Left forelimb (tissue), 1 donor: ENCODE results near the gene HAUS5.
"Not testable (repeated sequence)": the region's sequence is repeated elsewhere in the genome, so short reads cannot be mapped to it uniquely, and the experiment has no call there.

Source experiments
- DNase-seq: peaks from one replicate; pipeline ENCODE4 v3.0.0-alpha.2; 2018; ENCODE audit warnings: low spot score

The HAUS5 gene

DNA sequence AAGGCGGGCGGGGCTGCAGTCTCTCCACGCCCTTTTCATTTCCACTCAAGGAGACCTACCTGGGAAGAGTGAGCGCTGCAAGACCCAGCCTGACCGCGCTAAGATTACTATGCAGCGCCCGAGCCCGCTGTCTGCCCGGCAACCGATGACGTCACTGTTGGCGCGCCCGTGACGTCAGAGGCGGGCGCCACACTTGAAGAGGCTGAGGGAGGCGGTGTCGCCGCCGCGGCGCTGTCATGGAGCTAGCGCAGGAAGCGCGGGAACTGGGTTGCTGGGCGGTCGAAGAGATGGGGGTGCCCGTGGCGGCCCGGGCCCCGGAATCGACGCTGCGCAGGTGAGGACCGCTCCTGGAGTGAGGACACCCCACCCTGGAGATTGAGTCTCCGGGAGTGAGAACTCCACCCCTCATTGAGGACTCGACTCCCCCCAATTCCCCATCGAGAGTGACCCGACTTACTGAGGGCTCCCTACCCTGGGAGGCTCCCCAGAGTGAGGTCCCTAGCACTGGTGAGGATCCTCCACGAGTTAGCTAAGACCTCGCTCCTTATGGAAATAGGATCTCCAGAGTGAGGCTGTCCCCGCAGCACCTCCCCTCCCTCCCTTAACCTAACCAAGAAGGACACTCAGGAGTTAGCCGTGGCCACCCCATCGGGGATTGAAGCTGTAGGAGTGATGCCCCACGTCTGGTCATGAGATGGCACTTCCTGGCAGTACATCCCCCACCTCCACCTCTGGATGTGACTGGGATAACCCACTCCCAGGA lies at the start of gene HAUS5:
TSS of gene HAUS5 (plus strand) at position 177 of the 763 bp plus-strand sequence. CDS start at position 237, 60 bp downstream.
- DNase-seq: peak; percentile 97

- no peak for DNase-seq
Observed at GRCh38 chr19:35562776-35563175, 49.8 kb upstream of the HAUS5 start.

DNA sequence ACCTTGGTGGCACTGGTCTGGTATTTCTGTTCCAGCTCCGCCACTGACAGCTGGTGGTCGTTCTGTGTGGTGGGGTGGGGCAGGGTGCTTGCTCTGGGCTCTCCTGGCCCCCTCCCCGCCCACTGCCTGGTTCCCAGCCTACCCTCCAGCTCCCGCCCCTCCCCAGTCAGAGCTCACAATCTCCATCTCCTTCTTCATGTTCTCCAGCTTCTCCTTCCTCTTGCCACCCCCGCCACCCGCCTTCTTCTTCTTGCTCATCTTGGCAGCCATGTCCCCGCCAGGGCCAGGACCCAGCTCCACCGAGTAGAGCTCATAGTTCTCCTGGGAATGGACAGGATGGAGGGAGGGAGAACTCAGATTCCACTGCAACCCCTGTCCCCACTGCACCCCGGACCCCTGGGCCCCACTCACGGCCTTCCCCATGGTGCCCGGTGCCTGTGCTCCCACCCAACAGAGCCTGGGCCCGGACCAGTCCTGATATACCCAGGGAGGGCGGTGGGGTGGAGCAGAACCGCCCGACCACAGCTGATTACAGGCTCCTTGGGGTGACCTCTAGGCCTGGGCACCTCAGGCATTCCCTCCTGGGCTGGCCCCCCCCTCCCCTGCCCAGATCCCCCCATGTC lies 49.2 kb upstream of the HAUS5 start, which contains the start of gene ATP4A:
TSS of gene ATP4A (minus strand) at position 452 of the 623 bp plus-strand sequence. CDS start at position 423, 29 bp downstream.
- DNase-seq: no peak

DNA sequence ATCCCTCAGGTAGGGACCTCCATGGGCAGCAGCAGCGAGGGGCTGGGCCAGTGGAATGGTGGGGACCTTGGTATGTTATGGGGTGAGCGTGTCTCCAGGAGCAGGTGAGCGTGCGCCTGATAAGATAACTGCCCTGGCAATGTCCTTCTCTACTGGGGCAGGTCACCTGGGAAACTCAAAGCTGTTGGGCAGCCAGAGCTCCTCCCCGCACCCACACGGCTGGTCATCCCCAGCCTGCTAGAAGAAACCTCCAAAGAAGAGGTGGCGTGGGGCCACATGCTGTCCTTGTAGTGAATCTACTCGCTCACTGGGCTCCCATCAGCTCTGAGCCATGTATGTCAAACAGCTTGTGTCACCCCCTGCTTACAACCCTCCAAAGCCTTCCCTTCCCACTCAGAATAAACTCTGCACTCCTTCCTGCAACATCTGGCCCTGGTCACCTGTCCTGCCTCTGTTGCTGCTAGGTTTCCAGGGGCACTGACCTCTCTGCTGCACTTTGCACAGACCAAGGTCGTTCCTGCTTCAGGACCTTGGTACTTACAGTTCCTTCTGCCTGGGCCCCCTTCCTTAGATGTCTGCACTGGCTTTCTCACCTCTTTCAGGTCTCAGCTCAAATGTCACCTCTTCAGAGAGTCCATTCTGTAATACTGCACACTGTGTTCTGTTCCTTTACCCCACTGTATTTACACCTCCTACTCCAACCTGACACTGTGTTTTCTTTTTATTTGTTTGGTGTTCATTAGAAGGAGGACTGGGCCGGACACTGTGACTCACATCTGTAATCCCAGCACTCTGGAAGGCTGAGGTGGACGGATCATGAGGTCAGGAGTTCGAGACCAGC lies 47.3 kb upstream of the HAUS5 start:
- DNase-seq: peak; percentile 12

DNA sequence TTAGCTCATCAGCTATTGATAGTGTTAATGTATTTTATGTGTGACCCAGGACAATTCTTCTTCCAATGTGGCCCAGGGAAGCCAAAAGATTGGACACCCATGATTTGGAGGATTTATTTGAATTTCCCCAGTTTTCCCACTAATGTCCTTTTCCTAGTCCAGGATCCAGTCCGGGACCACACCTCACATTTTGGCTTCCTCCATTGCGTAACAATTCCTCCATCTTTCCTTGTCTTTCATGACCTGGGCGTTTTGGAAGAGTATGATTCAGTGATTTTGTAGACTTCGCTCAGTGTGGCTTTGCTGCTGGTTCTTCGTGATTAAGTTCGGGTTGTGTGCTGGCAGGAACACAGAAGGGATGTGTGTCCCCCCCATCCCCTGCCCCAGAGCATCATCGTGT lies 45.8 kb upstream of the HAUS5 start:
- DNase-seq: no peak

- peak; percentile 45 for DNase-seq
Observed at GRCh38 chr19:35569281-35569781, 43.2 kb upstream of the HAUS5 start.

GRCh38 chr19:35571406-35571965 lies 41.0 kb upstream of the HAUS5 start:
- no peak for DNase-seq

DNA sequence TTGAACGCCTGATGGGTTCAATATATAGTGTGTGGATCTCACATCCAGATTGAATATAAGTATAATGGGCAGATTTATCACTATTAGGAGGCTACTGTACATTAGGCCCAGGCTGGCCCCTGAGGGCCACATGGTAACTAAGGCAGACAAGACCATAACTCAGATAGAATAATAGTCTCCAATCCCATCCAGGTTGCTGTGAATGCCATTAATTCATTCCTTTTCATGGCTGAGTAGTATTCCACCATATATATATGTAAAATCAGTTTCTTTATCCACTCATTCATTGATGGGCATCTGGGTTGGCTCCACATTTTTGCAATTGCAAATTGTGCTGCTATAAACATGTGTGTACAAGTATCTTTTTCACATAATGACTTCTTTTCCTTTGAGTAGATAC lies 34.6 kb upstream of the HAUS5 start:
- no peak for DNase-seq

GRCh38 chr19:35578707-35579106 lies 33.8 kb upstream of the HAUS5 start:
- no peak for DNase-seq

DNA sequence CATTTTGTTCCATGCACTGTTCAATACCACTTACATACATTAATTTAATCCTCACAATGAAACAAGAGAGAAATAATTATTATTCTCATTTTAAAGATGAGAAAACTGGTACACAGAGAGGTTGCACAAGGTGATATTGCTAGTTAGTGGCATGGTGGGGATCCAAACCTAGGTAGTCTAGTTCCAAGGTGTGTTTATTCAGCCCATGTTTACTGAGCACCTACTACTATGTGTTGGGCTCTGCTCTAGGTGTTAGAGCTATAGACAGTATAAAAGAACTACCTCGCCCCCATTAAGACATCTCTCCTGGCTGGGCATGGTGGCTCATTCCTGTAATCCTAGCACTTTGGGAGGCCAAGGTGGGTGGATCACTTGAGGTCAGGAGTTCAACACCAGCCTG lies 29.8 kb upstream of the HAUS5 start:
- no peak for DNase-seq

- DNase-seq: no peak
Observed at GRCh38 chr19:35585848-35586247, 26.7 kb upstream of the HAUS5 start, which contains the start of gene PMIS2. Gene PMIS2, plus strand, starts transcription at chr19:35586173. Its CDS starts 87 bp downstream, at chr19:35586260.

DNA sequence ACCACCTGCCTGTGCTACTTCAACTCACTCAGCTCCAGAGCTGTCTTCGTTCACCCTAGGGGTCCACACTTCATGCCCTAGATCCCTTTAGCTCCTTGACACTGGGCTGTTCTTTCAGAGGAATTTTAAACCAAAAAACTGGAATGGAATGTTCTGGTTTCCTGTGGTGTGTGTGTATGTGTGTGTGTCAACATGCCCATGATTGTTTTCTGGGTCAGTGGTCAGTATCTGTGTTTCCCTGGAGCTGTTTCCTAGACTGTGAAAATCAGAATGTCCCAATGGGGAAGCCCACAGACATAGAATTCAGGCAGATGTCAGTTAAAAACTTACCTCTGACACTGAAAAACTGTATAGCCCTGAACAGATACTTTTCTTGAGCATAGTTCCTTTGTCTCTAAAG lies 25.2 kb upstream of the HAUS5 start:
- DNase-seq: no peak

DNA sequence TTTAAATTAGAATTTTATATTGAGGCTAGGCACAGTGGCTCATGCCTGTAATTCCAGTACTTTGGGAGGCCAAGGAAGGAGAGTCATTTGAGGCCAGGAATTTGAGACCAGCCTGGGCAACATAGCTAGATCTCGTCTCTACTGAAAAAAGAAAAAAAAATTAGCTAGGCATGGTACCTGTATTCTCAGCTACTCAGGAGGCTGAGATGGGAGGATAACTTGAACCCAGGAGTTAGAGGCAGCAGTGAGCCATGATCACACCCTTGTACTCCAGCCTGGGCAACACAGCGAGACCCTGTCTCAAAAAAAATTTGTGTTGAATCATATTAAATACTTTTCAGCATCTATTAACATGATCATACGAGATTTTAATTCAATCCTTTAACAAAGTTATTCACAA lies 21.7 kb upstream of the HAUS5 start:
- DNase-seq: no peak

- no peak for DNase-seq
Observed at GRCh38 chr19:35592226-35592625, 20.3 kb upstream of the HAUS5 start.

GRCh38 chr19:35595026-35595425 lies 17.5 kb upstream of the HAUS5 start:
- DNase-seq: not testable (repeated sequence)

GRCh38 chr19:35595928-35596327 lies 16.6 kb upstream of the HAUS5 start:
- DNase-seq: no peak

DNA sequence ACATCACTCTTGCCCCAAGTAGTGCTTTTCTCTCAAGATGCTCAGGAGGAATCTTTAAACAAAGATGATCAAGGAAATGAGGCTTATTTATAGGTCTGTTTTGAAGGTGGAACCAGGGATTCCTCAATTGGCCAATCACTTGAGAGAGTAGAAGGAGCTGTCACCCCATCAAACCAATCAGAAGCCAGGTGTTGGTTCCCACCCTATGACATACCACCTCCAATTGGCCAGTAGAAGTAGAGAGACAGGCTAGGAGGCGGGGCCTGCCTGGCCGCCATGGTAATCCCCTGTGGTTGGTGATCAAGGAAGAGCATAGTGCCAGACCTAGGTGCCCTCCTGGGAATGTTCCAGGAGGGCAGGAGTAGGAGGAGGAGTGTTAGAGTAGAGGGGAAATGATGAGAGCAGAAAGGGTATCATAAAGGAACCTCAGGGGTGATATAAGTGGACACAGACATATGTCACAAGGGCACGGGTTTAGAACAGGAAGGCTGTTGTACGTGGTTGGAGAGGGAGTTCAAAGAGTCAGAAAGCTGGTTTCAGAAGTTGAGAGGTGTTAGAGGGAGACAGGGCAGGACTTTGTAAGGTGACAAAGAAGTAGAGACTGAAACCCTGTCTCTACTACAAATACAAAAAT lies 16.1 kb upstream of the HAUS5 start:
- DNase-seq: no peak

DNA sequence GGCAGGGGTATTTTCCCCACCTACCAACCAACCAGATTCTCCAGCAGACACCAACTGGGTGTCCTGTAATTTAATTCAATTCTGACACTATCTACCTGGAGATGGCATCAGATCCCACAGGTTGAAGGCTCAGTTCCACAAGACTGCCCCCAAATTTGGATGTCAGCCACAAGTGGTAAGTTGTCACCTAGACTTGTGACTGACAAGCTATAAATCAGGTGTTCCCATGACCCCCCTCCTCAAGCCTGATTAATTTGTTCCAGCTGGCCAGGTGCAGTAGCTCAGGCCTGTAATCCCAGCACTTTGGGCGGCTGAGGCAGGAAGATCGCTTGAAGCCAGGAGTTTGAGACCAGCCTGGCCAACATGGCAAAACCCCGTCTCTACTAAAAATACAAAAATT lies 10.6 kb upstream of the HAUS5 start:
- no peak for DNase-seq

DNA sequence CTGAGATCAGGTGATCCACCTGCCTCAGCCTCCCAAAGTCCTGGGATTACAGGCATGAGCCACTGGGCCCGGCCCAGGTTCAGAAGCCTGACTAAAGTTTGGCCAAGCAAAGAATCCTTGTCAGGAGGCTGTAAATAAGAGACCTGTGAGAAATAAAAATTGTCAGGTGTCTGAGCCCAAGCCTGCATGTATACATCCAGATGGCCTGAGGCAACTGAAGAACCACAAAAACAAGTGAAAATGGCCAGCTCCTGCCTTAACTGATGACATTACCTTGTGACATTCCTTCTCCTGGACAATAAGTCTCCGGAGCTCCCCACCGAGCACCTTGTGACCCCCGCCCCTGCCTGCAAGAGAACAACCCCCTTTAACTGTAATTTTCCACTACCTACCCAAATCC lies 8.1 kb upstream of the HAUS5 start:
- DNase-seq: not testable (repeated sequence)

GRCh38 chr19:35607170-35607569 lies 5.4 kb upstream of the HAUS5 start:
- DNase-seq: not testable (repeated sequence)

GRCh38 chr19:35607661-35608060 lies 4.9 kb upstream of the HAUS5 start:
- DNase-seq: no peak
